ENCODE measurements around the gene TEX51.

TEX51 gene

GRCh38 chr2:126850940-126851339, 47.8 kb upstream of the TEX51 start:
- Histone ChIP-seq H3K4me2 (ENCODE audit: low read depth, low read length) (no peak overlapping the region), H3K9ac (ENCODE audit: low read length) (no peak overlapping the region), H3F3A (ENCODE audit: insufficient read depth, low read length) (no peaks in the 10 kb centered on the region), H3K4me3 (ENCODE audit: low read length) (no peak overlapping the region), H2AFZ (ENCODE audit: low read length) (no peak overlapping the region), H3K9me3 (replicated peaks; ENCODE audit: insufficient read depth, low read length) (no peaks in the 10 kb centered on the region), H3K4me1 (ENCODE audit: low read length) (no peaks in the 10 kb centered on the region), H3K79me2 (ENCODE audit: low read length) (no peaks in the 10 kb centered on the region), H3K9me2 (replicated peaks; ENCODE audit: insufficient read depth, low read length) (no peaks in the 10 kb centered on the region), H3K36me3 (replicated peaks; ENCODE audit: insufficient read depth, low read length) (no peaks in the 10 kb centered on the region), H3K27me3 (replicated peaks; ENCODE audit: insufficient read depth, low read length) (no peaks in the 10 kb centered on the region), H3K27ac (ENCODE audit: low read length) (no peak overlapping the region), H4K20me1 (ENCODE audit: insufficient read depth, low read length) (no peaks in the 10 kb centered on the region)
- TF ChIP-seq EZH2phosphoT487 (IDR thresholded peaks at IDR 0.05; ENCODE audit: low read length) (no peak), CTCF (IDR thresholded peaks at IDR 0.05; ENCODE audit: low read length) (no peak), EZH2 (optimal IDR thresholded peaks at IDR 0.05; ENCODE audit: low read depth, low read length) (no peak)
- no peak for DNase-seq

- no peaks in the 10 kb centered on the region for H3F3A ChIP-seq (ENCODE audit: insufficient read depth, low read length)
- no peaks in the 10 kb centered on the region for H3K36me3 ChIP-seq (replicated peaks; ENCODE audit: insufficient read depth, low read length)
- no peak overlapping the region for H3K4me2 ChIP-seq (ENCODE audit: low read depth, low read length)
- H3K79me2 ChIP-seq (ENCODE audit: low read length): no peaks in the 10 kb centered on the region
- H3K9me3 ChIP-seq (replicated peaks; ENCODE audit: insufficient read depth, low read length): no peaks in the 10 kb centered on the region
- no peaks in the 10 kb centered on the region for H3K27me3 ChIP-seq (replicated peaks; ENCODE audit: insufficient read depth, low read length)
- H2AFZ ChIP-seq (ENCODE audit: low read length): no peak overlapping the region
- H3K9me2 ChIP-seq (replicated peaks; ENCODE audit: insufficient read depth, low read length): no peaks in the 10 kb centered on the region
- H4K20me1 ChIP-seq (ENCODE audit: insufficient read depth, low read length): no peaks in the 10 kb centered on the region
- DNase-seq: no peak
- no peak overlapping the region for H3K4me3 ChIP-seq (ENCODE audit: low read length)
- TF ChIP-seq EZH2phosphoT487 (IDR thresholded peaks at IDR 0.05; ENCODE audit: low read length): no peak
- H3K4me1 ChIP-seq (ENCODE audit: low read length): no peaks in the 10 kb centered on the region
- H3K9ac ChIP-seq (ENCODE audit: low read length): no peak overlapping the region
- no peak overlapping the region for H3K27ac ChIP-seq (ENCODE audit: low read length)
These were observed 46.9 kb upstream of the TEX51 start for GRCh38 chr2:126851756-126852155.

GRCh38 chr2:126852361-126852760, 46.3 kb upstream of the TEX51 start:
- Histone ChIP-seq H3K4me3 (ENCODE audit: low read length) (no peak overlapping the region), H3K27me3 (replicated peaks; ENCODE audit: insufficient read depth, low read length) (no peaks in the 10 kb centered on the region), H3K9me2 (replicated peaks; ENCODE audit: insufficient read depth, low read length) (no peaks in the 10 kb centered on the region), H3K27ac (ENCODE audit: low read length) (no peak overlapping the region), H3K79me2 (ENCODE audit: low read length) (no peaks in the 10 kb centered on the region), H3K36me3 (replicated peaks; ENCODE audit: insufficient read depth, low read length) (no peaks in the 10 kb centered on the region), H3K4me2 (ENCODE audit: low read depth, low read length) (no peak overlapping the region), H3K9me3 (replicated peaks; ENCODE audit: insufficient read depth, low read length) (no peaks in the 10 kb centered on the region), H3K4me1 (ENCODE audit: low read length) (no peaks in the 10 kb centered on the region), H3F3A (ENCODE audit: insufficient read depth, low read length) (no peaks in the 10 kb centered on the region), H2AFZ (ENCODE audit: low read length) (no peak overlapping the region), H3K9ac (ENCODE audit: low read length) (no peak overlapping the region), H4K20me1 (ENCODE audit: insufficient read depth, low read length) (no peaks in the 10 kb centered on the region)
- TF ChIP-seq CTCF (IDR thresholded peaks at IDR 0.05; ENCODE audit: low read length) (no peak), EZH2 (optimal IDR thresholded peaks at IDR 0.05; ENCODE audit: low read depth, low read length) (no peak)
- DNase-seq: no peak

GRCh38 chr2:126855606-126856005, 43.1 kb upstream of the TEX51 start:
- DNase-seq: no peak
- no peak overlapping the region for H3K27ac ChIP-seq (ENCODE audit: low read length)
- no peak overlapping the region for H3K4me3 ChIP-seq (ENCODE audit: low read length)
- H3K9ac ChIP-seq (ENCODE audit: low read length): no peak overlapping the region
- no peaks in the 10 kb centered on the region for H3K9me2 ChIP-seq (replicated peaks; ENCODE audit: insufficient read depth, low read length)
- no peaks in the 10 kb centered on the region for H3F3A ChIP-seq (ENCODE audit: insufficient read depth, low read length)
- H2AFZ ChIP-seq (ENCODE audit: low read length): no peak overlapping the region
- H3K79me2 ChIP-seq (ENCODE audit: low read length): no peaks in the 10 kb centered on the region
- H3K4me1 ChIP-seq (ENCODE audit: low read length): no peaks in the 10 kb centered on the region
- H3K27me3 ChIP-seq (replicated peaks; ENCODE audit: insufficient read depth, low read length): no peaks in the 10 kb centered on the region
- H3K9me3 ChIP-seq (replicated peaks; ENCODE audit: insufficient read depth, low read length): no peaks in the 10 kb centered on the region
- no peaks in the 10 kb centered on the region for H3K36me3 ChIP-seq (replicated peaks; ENCODE audit: insufficient read depth, low read length)
- H3K4me2 ChIP-seq (ENCODE audit: low read depth, low read length): no peak overlapping the region
- H4K20me1 ChIP-seq (ENCODE audit: insufficient read depth, low read length): no peaks in the 10 kb centered on the region
- TF ChIP-seq EZH2phosphoT487 (IDR thresholded peaks at IDR 0.05; ENCODE audit: low read length) (no peak), CTCF (IDR thresholded peaks at IDR 0.05; ENCODE audit: low read length) (no peak), EZH2 (optimal IDR thresholded peaks at IDR 0.05; ENCODE audit: low read depth, low read length) (no peak)
